HG02884 (cell line): ENCODE data around the gene PODXL2.

Source experiments
- ATAC-seq: cut with Tn5 transposase; IDR thresholded peaks from one replicate; pipeline ENCODE4 v1.9.1; 2021; ENCODE audit warnings: mild to moderate bottlenecking, moderate library complexity; ENCODE audit not compliant: unreplicated experiment

PODXL2 gene

GRCh38 chr3:127687228-127687737 is 58.3 kb downstream of the PODXL2 start:
- no peak for ATAC-seq

DNA sequence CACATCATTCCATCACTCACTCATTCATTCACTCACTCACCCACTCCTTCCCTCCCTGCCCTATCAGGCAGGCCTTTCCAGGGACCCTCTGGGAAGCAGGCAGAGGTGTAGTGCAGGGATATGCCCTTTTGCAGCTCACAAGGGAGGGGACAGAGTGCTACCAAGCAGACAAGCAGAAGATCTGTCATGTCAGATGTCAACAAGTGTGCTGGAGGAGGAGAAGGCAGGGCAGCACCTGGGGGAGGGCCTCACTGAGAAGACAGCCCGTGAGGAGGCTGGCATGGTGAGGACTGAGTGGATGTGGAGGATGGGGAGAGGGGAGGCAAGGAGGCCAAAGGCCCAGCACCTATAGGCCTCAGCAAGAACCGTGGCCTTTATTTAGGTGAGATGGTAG is 59.0 kb downstream of the PODXL2 start:
- no peak for ATAC-seq

DNA sequence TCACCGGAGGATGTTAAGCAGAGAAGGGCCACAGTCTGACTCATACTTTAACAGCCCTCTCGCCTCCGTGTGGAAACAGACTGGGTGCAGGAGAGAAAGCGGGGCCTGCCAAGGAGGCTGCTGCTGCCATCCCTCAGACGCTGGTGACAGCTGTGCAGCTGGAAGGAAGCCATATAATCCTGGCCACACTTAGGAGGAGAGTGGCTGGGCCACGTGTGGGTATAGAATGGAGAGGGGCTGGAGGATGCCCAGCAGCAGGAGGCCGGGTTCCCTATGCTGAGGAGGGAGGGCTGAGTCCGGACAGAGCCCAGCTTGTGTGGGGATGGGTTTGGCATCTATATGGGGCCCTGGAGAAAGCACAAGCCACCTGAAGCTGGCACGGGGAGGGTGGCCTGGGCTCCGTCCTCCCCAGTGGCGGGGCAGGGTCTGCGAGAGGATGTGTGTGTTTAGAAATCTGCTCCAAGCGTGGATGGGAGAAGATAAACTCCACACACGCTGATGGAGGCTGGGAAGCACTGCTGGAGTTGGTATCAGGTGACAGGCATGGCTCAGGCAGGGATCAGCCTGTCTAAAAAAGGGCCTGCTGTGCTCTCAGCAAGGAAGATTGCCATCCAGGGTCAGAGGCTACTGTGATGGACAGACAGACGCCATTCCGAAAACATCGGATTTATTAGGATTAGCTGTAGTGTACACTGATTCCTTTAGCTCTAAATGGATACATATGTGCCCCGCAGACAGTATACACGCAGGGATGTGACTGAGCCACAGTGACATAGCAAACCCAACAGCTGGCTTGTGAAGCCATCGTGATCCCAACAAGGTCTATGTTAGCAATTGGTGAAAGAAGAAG is 59.7 kb downstream of the PODXL2 start:
- ATAC-seq = no peak

GRCh38 chr3:127689266-127689860 is 60.4 kb downstream of the PODXL2 start:
- no peak for ATAC-seq

- no peak for ATAC-seq
These were observed 61.1 kb downstream of the PODXL2 start for GRCh38 chr3:127690106-127690505.

- ATAC-seq = no peak
These were observed 62.0 kb downstream of the PODXL2 start for GRCh38 chr3:127690823-127691452.

- ATAC-seq = no peak
These were observed 62.5 kb downstream of the PODXL2 start for GRCh38 chr3:127691489-127691888.

DNA sequence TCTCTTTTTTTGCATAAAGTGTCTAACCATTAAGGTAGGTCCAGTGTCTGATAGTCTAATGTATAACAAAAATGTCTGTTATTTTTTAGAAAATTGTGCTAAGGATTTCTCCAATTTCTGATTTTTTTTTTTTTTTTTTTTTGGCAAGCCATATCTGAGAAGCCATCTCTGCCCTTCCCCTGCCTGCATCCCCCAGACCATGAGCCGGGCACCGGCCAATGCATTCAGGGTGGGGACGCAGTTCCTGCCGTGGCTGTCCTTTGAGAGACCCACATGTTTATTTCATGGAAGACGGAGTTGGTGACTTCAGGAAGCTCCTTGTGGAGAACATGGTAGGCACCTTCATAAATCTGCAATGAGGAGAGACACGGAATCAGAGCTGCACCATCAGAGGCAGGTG is 63.0 kb downstream of the PODXL2 start:
- ATAC-seq = no peak

DNA sequence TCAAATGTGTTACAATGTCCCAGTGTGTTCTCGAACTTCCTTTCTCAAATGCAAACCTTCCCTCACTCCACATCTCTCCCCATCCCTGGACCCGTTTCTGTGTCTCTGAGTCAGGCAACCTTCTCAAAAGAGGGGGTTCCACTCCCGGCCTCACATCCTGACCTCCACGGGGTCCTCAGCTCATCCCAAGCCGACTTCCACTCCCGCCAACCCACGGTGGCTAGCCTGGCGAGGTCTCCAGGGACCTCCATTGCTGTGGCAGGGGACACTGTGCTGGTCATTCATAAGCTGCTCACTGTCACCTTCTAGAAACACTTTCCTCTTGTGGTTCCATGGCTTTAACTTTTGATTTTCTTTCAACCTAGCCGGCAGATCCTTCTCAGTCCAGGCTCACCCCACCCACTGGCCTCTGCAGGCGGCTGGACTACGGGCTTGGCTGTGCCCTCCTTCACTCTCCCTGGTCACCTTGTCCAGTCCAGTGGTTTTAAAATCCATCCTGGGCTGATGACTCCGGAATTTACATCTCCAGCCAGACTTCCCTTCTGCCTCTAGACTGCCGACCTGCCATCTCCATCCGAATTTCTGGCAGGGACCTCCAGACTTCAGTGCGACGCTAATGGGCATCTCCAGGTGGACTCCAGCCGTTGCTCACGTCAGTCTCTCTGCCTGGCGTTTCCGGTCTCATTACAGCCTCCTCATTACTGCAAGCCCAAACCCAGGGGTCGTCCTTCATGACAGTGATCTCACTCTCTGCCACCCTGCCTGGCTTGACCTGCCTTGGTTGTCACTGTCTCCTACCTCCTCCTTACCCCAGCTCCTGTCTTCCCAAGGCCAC is 63.7 kb downstream of the PODXL2 start:
- no peak for ATAC-seq

GRCh38 chr3:127693336-127693843 is 64.4 kb downstream of the PODXL2 start:
- ATAC-seq = no peak

DNA sequence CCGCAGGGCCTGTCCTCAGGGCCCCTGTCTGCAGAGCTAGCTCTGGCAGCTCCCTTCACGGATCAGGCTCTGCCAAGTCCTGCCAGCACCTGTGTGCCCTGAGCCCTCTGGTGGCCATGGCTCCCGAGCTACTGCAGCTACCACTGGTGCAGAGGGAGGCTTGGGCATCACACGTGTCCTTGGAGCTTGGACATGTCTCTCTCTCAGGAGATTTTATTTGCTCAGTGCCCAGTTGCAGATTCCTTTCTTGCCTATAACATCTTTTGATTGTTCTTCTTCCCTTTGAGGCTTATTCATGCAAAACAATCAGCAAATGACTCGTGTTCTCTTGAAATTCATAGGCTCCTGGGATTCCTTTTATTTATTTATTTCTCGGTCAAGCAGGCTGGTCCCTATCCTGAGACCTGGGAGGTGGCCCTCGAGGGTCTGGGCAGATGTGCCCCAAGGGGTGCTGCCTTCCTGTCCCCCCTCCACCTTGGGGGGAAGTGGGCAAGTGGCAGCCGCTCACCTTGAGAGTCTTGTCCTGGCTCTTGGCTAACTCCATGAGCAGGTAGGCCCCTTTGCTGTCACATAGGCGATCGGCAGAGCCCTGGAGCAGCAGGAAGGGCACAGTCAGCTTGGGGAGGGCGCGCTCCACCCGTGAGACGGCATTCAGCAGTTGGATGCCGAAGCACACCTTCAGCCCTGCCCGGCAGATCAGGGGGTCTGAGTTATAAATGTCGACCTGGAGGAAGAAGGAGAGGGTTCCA is 65.7 kb downstream of the PODXL2 start:
- no peak for ATAC-seq

DNA sequence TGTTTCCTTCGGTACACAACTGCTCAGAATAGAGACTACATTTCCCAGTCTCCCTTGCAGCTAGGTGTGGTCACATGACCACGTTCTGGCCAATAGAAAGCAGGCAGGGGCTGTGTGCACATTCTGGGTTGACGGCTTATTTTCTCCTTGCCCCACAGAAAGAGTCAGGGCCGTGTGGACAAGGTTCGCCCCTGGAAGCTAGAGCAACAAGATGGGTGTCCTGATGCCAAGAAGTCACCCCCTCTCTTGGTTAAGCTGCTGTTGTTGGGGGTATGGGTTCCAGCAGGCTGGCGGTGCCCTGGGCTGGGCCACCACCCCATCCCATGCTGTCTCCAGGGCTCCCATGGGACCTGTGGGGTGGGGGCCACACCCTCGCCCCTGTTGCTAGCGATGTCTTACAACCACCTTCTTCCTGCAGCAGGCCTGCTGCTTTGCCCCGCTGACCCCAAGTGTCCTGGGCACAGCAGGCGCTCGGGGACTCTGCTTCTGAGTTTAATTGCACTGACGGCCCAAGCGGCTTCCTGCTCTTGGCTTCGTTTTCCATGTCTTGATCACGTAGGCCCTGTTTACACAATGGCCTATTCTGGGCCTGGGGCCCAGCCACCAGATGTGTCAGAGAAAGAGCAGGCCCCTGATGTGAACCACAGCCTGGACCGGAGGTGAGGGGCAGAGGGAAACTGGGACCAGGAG is 68.7 kb downstream of the PODXL2 start:
- ATAC-seq = peak; percentile 70

DNA sequence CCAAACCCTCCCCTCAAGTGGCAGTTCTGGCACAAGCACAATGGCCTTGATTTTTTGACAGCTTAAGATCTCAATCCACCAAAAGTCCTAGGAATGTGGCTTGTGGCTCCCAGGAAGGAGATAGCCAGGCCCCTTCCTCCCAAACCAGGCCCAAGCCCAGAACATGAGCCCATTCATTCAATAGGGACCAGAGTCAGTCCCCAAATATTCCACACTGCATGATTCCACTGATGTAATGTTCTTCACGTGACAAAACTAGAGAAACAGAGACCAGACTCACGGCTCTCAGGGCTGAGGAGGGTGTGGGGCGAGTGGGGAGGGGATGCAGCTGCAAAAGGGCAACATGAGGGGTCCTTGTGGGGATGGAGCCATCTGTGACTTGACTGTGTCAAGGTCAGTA is 69.3 kb downstream of the PODXL2 start:
- ATAC-seq = no peak

- ATAC-seq = no peak
These were observed 69.9 kb downstream of the PODXL2 start for GRCh38 chr3:127698691-127699415.

GRCh38 chr3:127699416-127700300 is 70.7 kb downstream of the PODXL2 start:
- no peak for ATAC-seq

DNA sequence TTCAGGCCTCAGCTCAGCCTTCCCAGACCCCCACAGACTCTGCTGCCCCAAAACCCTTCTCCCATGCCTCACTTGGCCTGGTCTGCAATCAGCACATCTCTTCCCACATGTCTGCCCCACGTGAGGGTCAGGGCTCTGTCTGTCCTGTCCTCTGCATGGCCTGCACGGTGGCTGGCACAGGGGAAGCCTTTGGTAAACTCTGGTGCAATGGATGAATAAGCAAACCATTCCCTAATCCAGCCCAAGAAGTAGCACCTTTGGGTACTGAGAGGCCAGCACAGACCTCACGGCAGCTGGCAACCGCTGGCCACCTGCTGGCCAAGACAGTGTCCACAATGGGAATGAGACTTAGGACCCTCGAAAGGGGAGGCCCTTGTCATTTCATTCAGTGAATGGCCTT is 71.4 kb downstream of the PODXL2 start:
- ATAC-seq = no peak

DNA sequence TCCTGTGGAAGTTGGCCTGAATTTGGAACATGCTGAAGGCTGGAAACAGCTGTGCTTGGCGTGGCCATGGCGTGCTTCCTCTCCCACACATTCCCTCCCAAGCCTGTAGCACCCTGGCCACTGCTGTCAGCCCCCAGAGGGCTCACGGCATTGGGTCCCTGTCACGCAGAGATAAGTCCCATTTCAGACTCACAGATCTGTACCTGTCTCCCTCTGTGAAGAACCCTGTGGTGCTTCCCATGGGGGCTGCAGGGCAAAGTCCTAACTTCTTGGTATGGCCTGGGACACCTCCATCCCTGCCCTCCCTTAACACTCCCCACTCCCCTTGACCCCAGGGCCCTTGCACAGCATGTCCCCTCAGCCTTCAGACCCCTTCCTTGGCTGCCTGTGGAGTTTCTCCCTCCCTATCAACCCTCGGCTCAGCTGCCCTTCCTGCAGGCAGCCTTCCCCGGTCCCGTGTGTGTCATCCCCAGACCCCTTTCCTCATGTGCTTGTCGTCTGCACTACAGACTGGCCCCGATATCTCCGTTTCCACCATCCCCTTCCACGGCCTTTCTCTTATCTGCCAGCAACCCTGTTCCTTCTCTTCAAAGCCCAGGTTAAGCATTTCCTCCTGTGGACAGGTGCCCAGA is 72.4 kb downstream of the PODXL2 start:
- ATAC-seq = no peak
